DOHH2 (cell line): Measurements from ENCODE around the gene RPS6KA2.

Experiments
- EZH2phosphoT487 ChIP-seq: fragments of 200-600 bp; sonication (generic); IDR thresholded peaks from 2 replicates; pipeline ENCODE4 v1.6.1; 2017; ENCODE audit warnings: borderline replicate concordance, mild to moderate bottlenecking, antibody characterized with exemption, low read length, moderate library complexity, mixed read lengths
- TF ChIP-seq, protein P1 (sequence below): fragments of 200-600 bp; sonication (generic); IDR thresholded peaks from one replicate; pipeline ENCODE4 v1.5.1; 2014; ENCODE audit warnings: antibody characterized with exemption, mild to moderate bottlenecking, low read depth, low read length; ENCODE audit not compliant: poor library complexity, severe bottlenecking

DNA sequence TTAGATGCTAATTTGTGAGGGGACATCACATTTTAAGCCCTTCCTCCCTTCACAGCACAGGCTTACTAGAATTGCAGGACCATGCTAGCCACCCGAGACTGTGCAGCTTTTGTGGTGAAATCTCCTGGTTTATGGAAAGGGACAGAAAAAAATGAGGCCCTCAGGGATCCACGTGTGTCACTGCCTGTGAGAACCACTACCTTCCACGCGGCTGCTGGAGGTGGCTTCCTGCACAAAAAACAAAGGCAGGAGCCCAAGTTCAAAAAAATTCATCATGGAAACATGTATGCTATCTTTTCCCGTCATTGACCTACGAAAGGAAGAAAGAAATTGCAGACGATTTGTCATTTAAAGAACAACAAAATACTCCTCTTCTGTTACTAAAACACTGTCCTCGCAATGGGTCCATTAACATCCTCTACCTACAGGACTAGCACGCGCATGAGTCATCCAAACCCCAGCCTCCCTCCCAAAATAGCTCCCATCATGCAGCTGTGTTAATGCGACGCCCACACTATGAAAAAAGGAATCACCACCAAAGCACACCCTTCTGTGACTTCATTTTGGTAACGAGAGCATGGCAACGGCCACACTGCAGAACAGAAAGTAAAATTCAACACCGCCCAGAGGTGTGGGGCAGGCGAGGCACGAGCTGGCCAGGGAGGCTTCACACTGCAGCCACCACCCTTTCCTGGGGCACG lies 86.3 kb downstream of the RPS6KA2 start:
- TF ChIP-seq, protein P1, sequence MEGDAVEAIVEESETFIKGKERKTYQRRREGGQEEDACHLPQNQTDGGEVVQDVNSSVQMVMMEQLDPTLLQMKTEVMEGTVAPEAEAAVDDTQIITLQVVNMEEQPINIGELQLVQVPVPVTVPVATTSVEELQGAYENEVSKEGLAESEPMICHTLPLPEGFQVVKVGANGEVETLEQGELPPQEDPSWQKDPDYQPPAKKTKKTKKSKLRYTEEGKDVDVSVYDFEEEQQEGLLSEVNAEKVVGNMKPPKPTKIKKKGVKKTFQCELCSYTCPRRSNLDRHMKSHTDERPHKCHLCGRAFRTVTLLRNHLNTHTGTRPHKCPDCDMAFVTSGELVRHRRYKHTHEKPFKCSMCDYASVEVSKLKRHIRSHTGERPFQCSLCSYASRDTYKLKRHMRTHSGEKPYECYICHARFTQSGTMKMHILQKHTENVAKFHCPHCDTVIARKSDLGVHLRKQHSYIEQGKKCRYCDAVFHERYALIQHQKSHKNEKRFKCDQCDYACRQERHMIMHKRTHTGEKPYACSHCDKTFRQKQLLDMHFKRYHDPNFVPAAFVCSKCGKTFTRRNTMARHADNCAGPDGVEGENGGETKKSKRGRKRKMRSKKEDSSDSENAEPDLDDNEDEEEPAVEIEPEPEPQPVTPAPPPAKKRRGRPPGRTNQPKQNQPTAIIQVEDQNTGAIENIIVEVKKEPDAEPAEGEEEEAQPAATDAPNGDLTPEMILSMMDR = no peak
- TF ChIP-seq EZH2phosphoT487 = no peak
